Measurements from ENCODE around the gene CACNA2D4. TPM values are rescaled to one million over a fixed set of nuclear protein-coding genes. Genes with fewer than 3 reads are reported as not detected.

CACNA2D4 gene
- total RNA-seq, 1 experiment from 2014 or later: not detected

DNA sequence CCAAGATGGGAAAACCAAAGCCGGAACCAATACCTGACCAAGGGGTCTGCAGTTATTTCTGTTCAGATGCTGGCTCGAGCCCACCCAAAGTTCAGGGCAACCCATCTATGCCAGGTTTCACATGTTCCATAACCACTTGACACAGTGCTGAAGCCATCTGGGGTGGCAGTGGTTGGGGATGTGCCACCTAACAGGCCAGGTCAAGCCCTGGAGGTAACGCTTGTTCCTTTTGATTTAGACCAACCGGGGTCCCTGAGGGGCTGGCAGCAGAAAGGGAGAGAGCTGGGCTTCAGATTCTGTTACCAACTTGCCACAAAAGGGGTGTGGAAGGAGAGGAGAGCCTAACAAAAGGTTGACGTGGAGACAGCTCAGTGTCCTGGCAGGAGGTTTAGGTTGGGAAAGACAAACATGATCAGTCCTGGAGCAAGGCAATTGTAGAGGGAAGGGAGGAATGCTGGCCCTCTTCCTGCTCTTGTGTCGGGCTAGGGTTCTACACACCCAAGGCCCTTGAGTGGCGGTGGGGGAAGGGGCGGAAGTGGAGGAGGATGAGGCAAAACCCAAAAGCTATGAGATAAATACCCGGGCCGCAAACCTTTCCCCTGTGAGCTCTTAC, 31.9 kb downstream of the CACNA2D4 start:
- no peak for DNase-seq
- H3F3A ChIP-seq (ENCODE audit: low read length, unreplicated experiment): no peaks in the 10 kb centered on the region
- ATAC-seq: no peak
- no peaks in the 10 kb centered on the region for H3K4me1 ChIP-seq (ENCODE audit: insufficient read depth, low read length)
- no peaks in the 10 kb centered on the region for H3K9me2 ChIP-seq (replicated peaks; ENCODE audit: low read length)
- no peak overlapping the region for H3K4me3 ChIP-seq (ENCODE audit: low read length)
- no peak overlapping the region for H3K27ac ChIP-seq (ENCODE audit: low read length)
- TF ChIP-seq, protein P1, sequence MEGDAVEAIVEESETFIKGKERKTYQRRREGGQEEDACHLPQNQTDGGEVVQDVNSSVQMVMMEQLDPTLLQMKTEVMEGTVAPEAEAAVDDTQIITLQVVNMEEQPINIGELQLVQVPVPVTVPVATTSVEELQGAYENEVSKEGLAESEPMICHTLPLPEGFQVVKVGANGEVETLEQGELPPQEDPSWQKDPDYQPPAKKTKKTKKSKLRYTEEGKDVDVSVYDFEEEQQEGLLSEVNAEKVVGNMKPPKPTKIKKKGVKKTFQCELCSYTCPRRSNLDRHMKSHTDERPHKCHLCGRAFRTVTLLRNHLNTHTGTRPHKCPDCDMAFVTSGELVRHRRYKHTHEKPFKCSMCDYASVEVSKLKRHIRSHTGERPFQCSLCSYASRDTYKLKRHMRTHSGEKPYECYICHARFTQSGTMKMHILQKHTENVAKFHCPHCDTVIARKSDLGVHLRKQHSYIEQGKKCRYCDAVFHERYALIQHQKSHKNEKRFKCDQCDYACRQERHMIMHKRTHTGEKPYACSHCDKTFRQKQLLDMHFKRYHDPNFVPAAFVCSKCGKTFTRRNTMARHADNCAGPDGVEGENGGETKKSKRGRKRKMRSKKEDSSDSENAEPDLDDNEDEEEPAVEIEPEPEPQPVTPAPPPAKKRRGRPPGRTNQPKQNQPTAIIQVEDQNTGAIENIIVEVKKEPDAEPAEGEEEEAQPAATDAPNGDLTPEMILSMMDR (conservative IDR thresholded peaks at IDR 0.05; ENCODE audit: low read depth, low read length): no peak
- TF ChIP-seq EZH2phosphoT487 (IDR thresholded peaks at IDR 0.05; ENCODE audit: borderline replicate concordance, low read length) (no peak), EZH2 (IDR thresholded peaks at IDR 0.05; ENCODE audit: low read length, unreplicated experiment) (no peak)
- no peaks in the 10 kb centered on the region for H4K20me1 ChIP-seq (ENCODE audit: low read length)
- BruUV-seq (replicated peaks): no TSS peak
- no peaks in the 10 kb centered on the region for H3K36me3 ChIP-seq (ENCODE audit: low read depth, low read length)
- intact Hi-C loops (cut with micrococcal nuclease): no loop called here
- H3K9ac ChIP-seq (ENCODE audit: low read length): no peak overlapping the region
- peaks cover 41% of the 10 kb centered on the region for H3K27me3 ChIP-seq (ENCODE audit: low read length)
- no peak overlapping the region for H3K4me2 ChIP-seq (ENCODE audit: low read length)
- no peaks in the 10 kb centered on the region for H3K79me2 ChIP-seq (ENCODE audit: low read length)
- CTCF ChIA-PET: no interaction called here
- POLR2A ChIA-PET (ENCODE audit: unreplicated experiment): no interaction called here
- H2AFZ ChIP-seq (ENCODE audit: low read length): no peak overlapping the region
- H3K9me3 ChIP-seq (ENCODE audit: low read length): no peaks in the 10 kb centered on the region

DNA sequence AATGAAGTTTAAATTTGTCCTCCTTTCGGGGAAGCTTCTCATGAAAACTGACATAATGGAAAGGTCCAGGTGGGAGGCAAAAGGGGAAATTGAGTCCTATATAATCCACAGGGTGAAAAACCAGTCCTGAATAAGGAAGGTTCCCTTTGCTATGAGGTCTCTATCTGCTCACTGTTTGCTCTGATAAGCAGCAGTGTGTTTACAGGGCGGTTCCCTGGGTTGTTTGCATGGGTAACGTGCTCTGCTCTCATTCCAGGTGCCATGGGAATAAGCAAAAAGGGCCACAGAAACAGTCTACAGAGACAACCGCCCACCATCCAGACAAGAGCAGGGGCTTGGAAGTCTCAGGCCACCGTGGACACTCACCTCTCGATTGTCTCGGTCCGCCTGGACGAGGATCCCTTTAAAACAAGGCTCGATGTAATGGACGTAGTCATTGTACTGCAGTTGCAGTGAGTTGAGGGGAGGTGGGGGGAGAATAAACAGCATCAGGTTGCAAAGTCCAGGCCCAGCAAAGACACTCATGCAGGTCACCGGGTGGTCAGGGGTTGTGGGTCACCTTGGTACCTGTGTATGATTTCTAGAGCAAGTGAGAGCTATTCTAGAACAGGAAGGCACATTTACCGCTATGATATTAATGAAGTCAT, 32.7 kb downstream of the CACNA2D4 start:
- Histone ChIP-seq H3K27me3 (ENCODE audit: low read length) (peaks cover 41% of the 10 kb centered on the region), H4K20me1 (ENCODE audit: low read length) (no peaks in the 10 kb centered on the region), H3K36me3 (ENCODE audit: low read depth, low read length) (no peaks in the 10 kb centered on the region), H3K9ac (ENCODE audit: low read length) (no peak overlapping the region), H2AFZ (ENCODE audit: low read length) (no peak overlapping the region), H3K4me3 (ENCODE audit: low read length) (no peak overlapping the region), H3K9me3 (ENCODE audit: low read length) (no peaks in the 10 kb centered on the region), H3K9me2 (replicated peaks; ENCODE audit: low read length) (no peaks in the 10 kb centered on the region), H3F3A (ENCODE audit: low read length, unreplicated experiment) (no peaks in the 10 kb centered on the region), H3K4me2 (ENCODE audit: low read length) (no peak overlapping the region), H3K79me2 (ENCODE audit: low read length) (no peaks in the 10 kb centered on the region), H3K27ac (ENCODE audit: low read length) (no peak overlapping the region), H3K4me1 (ENCODE audit: insufficient read depth, low read length) (no peaks in the 10 kb centered on the region)
- ATAC-seq (no peak), DNase-seq (no peak)
- CTCF ChIA-PET: no interaction called here
- intact Hi-C loops (cut with micrococcal nuclease): no loop called here
- BruUV-seq (replicated peaks): no TSS peak
- POLR2A ChIA-PET (ENCODE audit: unreplicated experiment): interaction anchor here (0.7 kb wide), 1 partner anchor 11 kb away, joined by 3 read pairs; no protein-coding TSS in a partner anchor
- TF ChIP-seq, protein P1 (conservative IDR thresholded peaks at IDR 0.05; ENCODE audit: low read depth, low read length): no peak
- TF ChIP-seq EZH2phosphoT487 (IDR thresholded peaks at IDR 0.05; ENCODE audit: borderline replicate concordance, low read length): no peak
- no peak for TF ChIP-seq EZH2 (IDR thresholded peaks at IDR 0.05; ENCODE audit: low read length, unreplicated experiment)

DNA sequence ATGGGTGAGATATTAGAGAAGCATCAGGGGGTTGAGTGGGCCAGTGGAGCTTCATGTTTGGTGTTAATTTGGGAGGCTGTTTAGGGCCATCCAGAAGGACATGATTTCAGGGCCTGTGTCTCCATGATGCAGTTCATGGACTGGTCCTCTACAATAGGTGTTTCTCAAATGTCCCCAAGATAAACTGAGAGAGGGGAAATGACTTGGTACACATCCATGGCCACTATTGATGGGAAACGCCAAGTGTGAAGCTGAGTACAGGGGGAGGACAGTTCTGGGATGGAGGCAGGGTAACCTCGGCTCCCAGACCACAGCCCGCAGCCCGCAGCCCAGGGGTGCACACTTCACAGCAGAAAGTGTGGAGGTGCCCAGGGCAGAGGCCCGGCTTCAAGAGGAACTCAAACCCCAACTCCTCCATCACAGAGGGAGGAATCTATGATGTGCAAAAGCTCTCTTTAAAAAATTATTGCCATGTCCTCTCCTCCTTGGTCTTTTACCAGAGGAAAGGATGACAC, 33.3 kb downstream of the CACNA2D4 start:
- DNase-seq (no peak), ATAC-seq (no peak)
- Histone ChIP-seq H3K9me2 (replicated peaks; ENCODE audit: low read length) (no peaks in the 10 kb centered on the region), H3K27ac (ENCODE audit: low read length) (no peak overlapping the region), H3K4me1 (ENCODE audit: insufficient read depth, low read length) (no peaks in the 10 kb centered on the region), H4K20me1 (ENCODE audit: low read length) (no peaks in the 10 kb centered on the region), H3K36me3 (ENCODE audit: low read depth, low read length) (no peaks in the 10 kb centered on the region), H3K4me2 (ENCODE audit: low read length) (no peak overlapping the region), H3K9ac (ENCODE audit: low read length) (no peak overlapping the region), H3K27me3 (ENCODE audit: low read length) (peaks cover 45% of the 10 kb centered on the region), H3F3A (ENCODE audit: low read length, unreplicated experiment) (no peaks in the 10 kb centered on the region), H2AFZ (ENCODE audit: low read length) (no peak overlapping the region), H3K9me3 (ENCODE audit: low read length) (no peaks in the 10 kb centered on the region), H3K79me2 (ENCODE audit: low read length) (no peaks in the 10 kb centered on the region), H3K4me3 (ENCODE audit: low read length) (no peak overlapping the region)
- TF ChIP-seq, protein P1 (conservative IDR thresholded peaks at IDR 0.05; ENCODE audit: low read depth, low read length): no peak
- TF ChIP-seq EZH2 (IDR thresholded peaks at IDR 0.05; ENCODE audit: low read length, unreplicated experiment) (no peak), EZH2phosphoT487 (IDR thresholded peaks at IDR 0.05; ENCODE audit: borderline replicate concordance, low read length) (no peak)
- no TSS peak for BruUV-seq (replicated peaks)
- CTCF ChIA-PET: no interaction called here
- intact Hi-C loops (cut with micrococcal nuclease): no loop called here
- POLR2A ChIA-PET (ENCODE audit: unreplicated experiment): interaction anchor here (0.7 kb wide), 1 partner anchor 10 kb away, joined by 3 read pairs; no protein-coding TSS in a partner anchor
